Endothelial cell of umbilical vein (primary cell): Measurements from ENCODE around the gene GLOD5.

ENCODE experiments used
- CTCF ChIP-seq, 2 donors: IDR thresholded peaks; 1 replicate in 1 of 2; 2 replicates in 1 of 2; pipeline ENCODE4 v1.5.1; 2011; ENCODE audit warnings: low read length in 2 of 2, mild to moderate bottlenecking in 2 of 2, moderate library complexity in 2 of 2, control low read depth in 1 of 2, inconsistent platforms in 1 of 2, low read depth in 1 of 2; ENCODE audit not compliant: insufficient read depth in 1 of 2; ENCODE audit errors: extremely low read depth in 1 of 2
- EZH2 ChIP-seq: IDR thresholded peaks from 2 replicates; pipeline ENCODE4 v1.6.1; 2012; ENCODE audit warnings: borderline replicate concordance, low read depth, mild to moderate bottlenecking, moderate library complexity, low read length, inconsistent platforms; ENCODE audit not compliant: severe bottlenecking
- POLR2AphosphoS5 ChIP-seq: IDR thresholded peaks from 2 replicates; pipeline ENCODE4 v1.6.1; 2012; ENCODE audit warnings: low read depth, mild to moderate bottlenecking, control low read depth, low read length, moderate library complexity; ENCODE audit not compliant: insufficient read depth

- no peak for TF ChIP-seq POLR2AphosphoS5
- no peak for TF ChIP-seq EZH2
- no peak for TF ChIP-seq CTCF (IDR thresholded peaks at IDR 0.05; ENCODE audit: extremely low read depth in 1 of 2, insufficient read depth in 1 of 2, low read depth in 1 of 2, low read length in 2 of 2)
Measured at GRCh38 chrX:48790477-48790876, 28.9 kb downstream of the GLOD5 start.
